Vagina (tissue), 2 donors: ENCODE measurements around the gene MTA1. TPM values are rescaled to one million over a fixed set of nuclear protein-coding genes. Genes with fewer than 3 reads are reported as not detected.

ENCODE experiments used
- DNase-seq, 2 donors: peaks; one replicate each; pipeline ENCODE4 v3.0.0-alpha.2; 2017; ENCODE audit errors: extremely low spot score in 2 of 2
- H3K27ac ChIP-seq: fragments of 200-600 bp; sonication (generic); one replicate; pipeline ENCODE4 v1.5.1; 2019
- H3K27me3 ChIP-seq: fragments of 200-600 bp; sonication (generic); one replicate; pipeline ENCODE4 v1.5.1; 2019
- H3K36me3 ChIP-seq, 2 donors: fragments of 200-600 bp; sonication (generic); one replicate each; pipeline ENCODE4 v1.5.1; 2017 to 2019
- H3K4me1 ChIP-seq: fragments of 200-600 bp; sonication (generic); one replicate; pipeline ENCODE4 v1.5.1; 2019
- H3K4me3 ChIP-seq, 2 donors: fragments of 200-600 bp; sonication (generic); 1 replicate in 1 of 2; 2 replicates in 1 of 2; pipeline ENCODE4 v1.5.1; 2016 to 2019
- H3K9me3 ChIP-seq: fragments of 200-600 bp; sonication (generic); one replicate; pipeline ENCODE4 v1.5.1; 2019
- CTCF ChIP-seq, 3 experiments: fragments of 450-650 bp in 2 of 3; fragments of 200-600 bp in 1 of 3; sonication (generic) in 1 of 3; IDR thresholded peaks; one replicate each; pipeline ENCODE4 v1.5.1; 2017 to 2019; ENCODE audit warnings: antibody characterized with exemption in 3 of 3, mild to moderate bottlenecking in 2 of 3, moderate library complexity in 2 of 3
- POLR2A ChIP-seq, 2 donors: fragments of 450-650 bp; IDR thresholded peaks; one replicate each; pipeline ENCODE4 v1.6.1; 2017; ENCODE audit warnings: antibody characterized with exemption in 2 of 2, mild to moderate bottlenecking in 2 of 2, moderate library complexity in 2 of 2
- POLR2AphosphoS5 ChIP-seq, 2 donors: sonication (generic); formaldehyde crosslinking; IDR thresholded peaks; one replicate each; pipeline ENCODE4 v1.9.0; 2017; ENCODE audit warnings: antibody characterized with exemption in 2 of 2, mild to moderate bottlenecking in 2 of 2, low read depth in 1 of 2; ENCODE audit not compliant: insufficient read depth in 1 of 2
- intact Hi-C: fragments of 100-400 bp; cut with DNase I; formaldehyde crosslinking; loops from one replicate; pipeline ENCODE4 v1.15.1; 2023
- total RNA-seq: library from RNA; depleted of rRNA; stranded (reverse); fragments of >200 nt; gene quantifications from one replicate; pipeline ENCODE4 v1.2.3, GENCODE V29; 2016

MTA1 gene
- total RNA-seq, 1 donor from 2014 or later, result 82.7 TPM

DNA sequence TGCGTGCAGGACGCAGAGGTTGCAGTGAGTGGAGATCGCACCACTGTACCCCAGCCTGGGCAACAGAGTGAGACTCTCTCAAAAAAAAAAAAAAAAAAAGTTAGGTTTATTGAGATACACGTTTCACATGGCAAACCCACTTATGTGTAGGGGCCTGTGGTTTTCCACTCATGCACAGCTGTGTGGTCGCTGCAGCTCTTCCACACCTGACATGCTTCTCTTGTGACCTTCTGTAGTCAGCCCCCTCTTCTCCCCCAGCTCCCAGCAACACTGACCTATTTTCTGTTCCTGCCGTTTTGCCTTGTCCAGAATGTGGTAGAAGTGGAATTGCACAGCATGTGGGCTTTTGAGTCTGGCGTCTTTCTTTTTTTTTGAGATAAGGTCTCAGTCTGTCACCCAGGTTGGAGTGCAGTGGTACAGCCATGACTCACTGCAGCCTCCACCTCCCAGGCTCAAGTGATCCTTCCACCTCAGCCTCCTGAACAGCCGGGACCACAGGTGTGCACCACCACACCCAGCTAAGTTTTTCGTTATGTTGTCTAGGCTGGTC lies 8.4 kb downstream of the MTA1 start:
- H3K9me3 ChIP-seq, result no peaks in the 10 kb centered on the region
- H3K4me1 ChIP-seq, result peaks cover 5% of the 10 kb centered on the region
- intact Hi-C loops, result no loop called here
- no peaks in the 10 kb centered on the region for H3K27me3 ChIP-seq
- no peak overlapping the region for H3K4me3 ChIP-seq
- DNase-seq, result no peak
- no peak overlapping the region for H3K27ac ChIP-seq
- TF ChIP-seq CTCF (IDR thresholded peaks at IDR 0.05), result no peak
- TF ChIP-seq POLR2AphosphoS5 (IDR thresholded peaks at IDR 0.05; ENCODE audit: insufficient read depth in 1 of 2, low read depth in 1 of 2), result no peak
- TF ChIP-seq POLR2A (IDR thresholded peaks at IDR 0.05), result no peak
- H3K36me3 ChIP-seq, result no peaks in the 10 kb centered on the region

- intact Hi-C loops, result no loop called here
- no peak overlapping the region for H3K4me3 ChIP-seq
- no peak for DNase-seq
- H3K27me3 ChIP-seq, result no peaks in the 10 kb centered on the region
- no peak overlapping the region for H3K27ac ChIP-seq
- no peaks in the 10 kb centered on the region for H3K9me3 ChIP-seq
- no peaks in the 10 kb centered on the region for H3K36me3 ChIP-seq
- TF ChIP-seq CTCF (IDR thresholded peaks at IDR 0.05) (no peak), POLR2A (IDR thresholded peaks at IDR 0.05) (no peak), POLR2AphosphoS5 (IDR thresholded peaks at IDR 0.05; ENCODE audit: insufficient read depth in 1 of 2, low read depth in 1 of 2) (no peak)
- H3K4me1 ChIP-seq, result peaks cover 5% of the 10 kb centered on the region
Observed at GRCh38 chr14:105430042-105430441, 10.4 kb downstream of the MTA1 start.

DNA sequence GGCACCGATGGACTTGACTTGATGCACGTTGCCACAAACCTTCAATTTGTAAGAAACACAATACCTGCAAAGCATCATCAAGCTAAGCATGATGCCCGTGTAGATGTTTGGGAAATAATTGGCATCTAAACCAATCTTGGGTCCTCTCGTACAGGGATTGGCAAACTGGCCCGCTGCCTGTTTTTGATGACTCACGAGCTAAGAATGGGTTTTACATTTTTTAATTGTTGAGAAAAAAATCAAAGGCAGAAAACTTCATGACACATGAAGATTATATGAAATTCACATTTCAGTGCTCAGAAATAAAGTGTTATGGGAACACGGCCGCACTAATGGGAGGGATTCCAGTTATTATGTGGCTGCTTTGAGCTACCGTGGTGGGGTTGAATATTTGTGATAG lies 10.9 kb downstream of the MTA1 start:
- Histone ChIP-seq H3K9me3 (no peaks in the 10 kb centered on the region), H3K4me3 (no peak overlapping the region), H3K4me1 (peaks cover 5% of the 10 kb centered on the region), H3K36me3 (no peaks in the 10 kb centered on the region), H3K27me3 (no peaks in the 10 kb centered on the region), H3K27ac (no peak overlapping the region)
- DNase-seq, result no peak
- TF ChIP-seq CTCF (IDR thresholded peaks at IDR 0.05) (no peak), POLR2AphosphoS5 (IDR thresholded peaks at IDR 0.05; ENCODE audit: insufficient read depth in 1 of 2, low read depth in 1 of 2) (no peak), POLR2A (IDR thresholded peaks at IDR 0.05) (no peak)
- intact Hi-C loops, result no loop called here

DNA sequence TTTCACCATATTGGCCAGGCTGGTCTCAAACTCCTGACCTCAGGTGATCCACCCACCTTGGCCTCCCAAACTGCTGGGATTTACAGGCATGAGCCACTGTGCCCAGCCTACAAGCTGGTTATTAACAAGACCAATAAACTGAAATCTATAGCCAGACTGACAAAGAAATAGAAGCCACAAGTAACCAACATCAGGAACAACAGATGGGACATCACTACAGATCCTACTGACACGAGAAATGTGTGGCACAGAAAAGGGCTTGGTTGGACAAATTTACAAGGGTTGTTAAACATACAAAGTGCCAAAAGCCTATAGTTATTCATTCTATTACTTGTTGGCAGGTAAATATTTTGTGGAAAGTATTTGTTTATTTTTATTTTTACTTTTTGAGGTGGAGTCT lies 11.6 kb downstream of the MTA1 start:
- H3K4me1 ChIP-seq, result peaks cover 5% of the 10 kb centered on the region
- TF ChIP-seq CTCF (IDR thresholded peaks at IDR 0.05), result no peak
- no peak for TF ChIP-seq POLR2A (IDR thresholded peaks at IDR 0.05)
- TF ChIP-seq POLR2AphosphoS5 (IDR thresholded peaks at IDR 0.05; ENCODE audit: insufficient read depth in 1 of 2, low read depth in 1 of 2), result no peak
- no peak for DNase-seq
- H3K27me3 ChIP-seq, result no peaks in the 10 kb centered on the region
- no peaks in the 10 kb centered on the region for H3K9me3 ChIP-seq
- H3K27ac ChIP-seq, result no peak overlapping the region
- intact Hi-C loops, result no loop called here
- H3K36me3 ChIP-seq, result no peaks in the 10 kb centered on the region
- no peak overlapping the region for H3K4me3 ChIP-seq

DNA sequence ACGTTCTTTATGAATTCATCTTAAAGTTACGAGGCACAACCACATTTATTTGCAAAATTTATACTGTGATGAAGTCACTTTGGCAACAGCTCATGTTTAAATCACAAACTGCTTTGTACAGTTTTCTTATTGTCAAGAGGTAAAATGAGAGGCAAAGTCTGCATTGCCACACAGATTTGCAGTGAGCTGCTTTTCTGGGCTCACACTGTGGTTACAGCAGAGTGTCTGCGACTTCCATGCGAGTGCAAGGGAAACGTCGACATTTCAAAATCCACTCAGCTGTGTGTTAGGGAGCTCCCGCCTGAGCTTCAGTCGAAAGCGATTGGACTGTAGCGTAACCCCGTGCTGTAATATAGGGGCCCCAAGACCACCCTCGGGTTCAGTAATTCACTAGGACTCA lies 13.0 kb downstream of the MTA1 start:
- no peaks in the 10 kb centered on the region for H3K27me3 ChIP-seq
- H3K36me3 ChIP-seq, result no peaks in the 10 kb centered on the region
- intact Hi-C loops, result no loop called here
- H3K4me1 ChIP-seq, result peaks cover 5% of the 10 kb centered on the region
- TF ChIP-seq POLR2A (IDR thresholded peaks at IDR 0.05) (no peak), POLR2AphosphoS5 (IDR thresholded peaks at IDR 0.05; ENCODE audit: insufficient read depth in 1 of 2, low read depth in 1 of 2) (no peak), CTCF (IDR thresholded peaks at IDR 0.05) (no peak)
- no peaks in the 10 kb centered on the region for H3K9me3 ChIP-seq
- H3K27ac ChIP-seq, result no peak overlapping the region
- no peak for DNase-seq
- no peak overlapping the region for H3K4me3 ChIP-seq
